H7 (cell line): ENCODE measurements around the gene ARHGAP32. TPM values are rescaled to one million over a fixed set of nuclear protein-coding genes. Genes with fewer than 3 reads are reported as not detected.

ENCODE experiments used
- DNase-seq: peaks from one replicate; pipeline ENCODE4 v3.0.0; 2012
- H3K27me3 ChIP-seq: 2 replicates; pipeline ENCODE4 v1.6.0; 2011; ENCODE audit warnings: mild to moderate bottlenecking, low read length; ENCODE audit not compliant: control insufficient read depth, insufficient read depth
- H3K36me3 ChIP-seq: replicated peaks from 2 replicates; pipeline ENCODE4 v1.5.1; 2011; ENCODE audit warnings: low read length; ENCODE audit not compliant: control insufficient read depth, insufficient read depth
- H3K4me3 ChIP-seq: 2 replicates; pipeline ENCODE4 v1.5.1; 2011; ENCODE audit warnings: low read depth, mild to moderate bottlenecking, control low read depth, low read length, moderate library complexity; ENCODE audit not compliant: insufficient read depth
- total RNA-seq: library from RNA; depleted of rRNA; stranded (reverse); fragments of >200 nt; shearing (Covaris generic); gene quantifications from 2 replicates; pipeline ENCODE4 v1.2.3, GENCODE V29; 2014; rRNA removed

The ARHGAP32 gene
- total RNA-seq: 15.6 and 18.4 TPM in 2 replicates

DNA sequence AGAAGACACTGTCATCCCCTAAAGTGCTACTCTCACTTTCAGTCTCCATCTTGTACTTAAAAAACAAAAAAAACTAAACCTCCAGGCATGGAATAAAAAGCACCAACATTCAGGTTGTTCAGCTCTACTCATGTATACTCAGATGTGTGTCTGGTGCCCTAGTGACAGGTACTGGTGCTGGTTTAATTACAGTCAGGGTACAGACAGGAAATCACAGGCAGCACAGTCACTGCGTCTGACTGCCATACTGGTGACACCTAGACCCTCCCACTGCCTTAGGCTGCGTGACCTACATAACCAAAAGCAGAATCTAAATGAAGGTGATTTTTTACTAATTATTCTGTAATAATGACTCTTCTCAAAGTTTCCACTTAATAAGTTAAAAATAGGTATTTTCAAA is at the start of gene ARHGAP32:
TSS of gene ARHGAP32 (minus strand) at position 176 of the 400 bp plus-strand sequence. CDS start at position 49, 127 bp downstream.
- no peaks in the 10 kb centered on the region for H3K27me3 ChIP-seq
- H3K36me3 ChIP-seq: no peaks in the 10 kb centered on the region
- DNase-seq: no peak
- H3K4me3 ChIP-seq: no peak within 1 kb of the TSS

DNA sequence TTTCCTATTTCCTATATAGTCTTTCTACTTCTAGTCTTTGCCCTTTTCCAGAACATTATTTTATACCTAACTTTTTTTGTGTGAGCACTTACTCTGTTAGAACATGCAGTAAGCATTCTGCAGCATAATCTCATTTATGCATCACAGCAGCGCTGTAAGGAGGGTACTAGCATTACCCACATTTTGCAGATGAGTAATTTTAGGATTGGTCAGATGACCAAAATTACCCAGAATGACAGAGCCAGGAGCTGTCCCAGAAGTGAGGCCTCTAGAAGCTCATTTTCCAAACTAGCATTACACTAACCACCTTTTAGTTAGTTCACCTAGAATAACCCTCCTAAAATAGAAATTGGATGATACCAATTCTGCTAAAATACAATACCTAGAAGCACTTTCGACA is 47.1 kb upstream of the ARHGAP32 start:
- no peak for DNase-seq
- Histone ChIP-seq H3K4me3 (no peak overlapping the region), H3K27me3 (no peaks in the 10 kb centered on the region), H3K36me3 (no peaks in the 10 kb centered on the region)

DNA sequence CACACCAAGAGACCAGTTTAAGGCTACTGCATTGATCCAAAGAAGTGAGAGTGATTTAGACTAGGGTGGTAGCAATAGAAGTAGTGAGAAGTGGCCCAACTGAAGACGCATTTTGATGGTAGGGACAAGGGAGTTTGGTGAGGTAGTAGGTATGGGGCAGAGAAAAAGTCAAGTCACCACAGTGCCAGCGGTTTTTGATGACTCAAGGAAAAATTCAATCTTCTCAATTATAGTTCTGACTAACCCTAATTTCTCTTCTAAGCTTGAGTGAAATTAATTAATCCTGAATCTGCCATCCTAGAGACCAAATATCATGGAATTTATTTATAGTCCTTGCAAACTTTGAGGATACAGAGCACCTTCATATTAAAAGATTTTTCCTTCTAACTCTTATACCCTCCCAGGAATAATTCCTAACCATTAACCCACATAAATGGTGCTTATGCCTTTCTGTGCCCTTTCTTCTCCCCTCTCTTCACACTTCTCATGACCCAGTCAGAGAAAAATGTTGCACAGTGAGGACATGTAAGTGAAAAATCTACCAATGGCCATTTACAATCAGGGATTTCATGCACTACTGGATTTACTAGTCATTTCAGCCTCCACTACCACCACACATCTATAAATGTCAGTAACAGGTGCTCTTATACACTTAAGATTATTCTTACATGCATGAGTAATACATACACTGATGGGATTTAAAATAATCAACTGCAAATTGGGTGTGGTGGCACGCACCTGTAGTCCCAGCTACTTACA is 45.9 kb upstream of the ARHGAP32 start:
- Histone ChIP-seq H3K27me3 (no peaks in the 10 kb centered on the region), H3K36me3 (no peaks in the 10 kb centered on the region), H3K4me3 (no peak overlapping the region)
- no peak for DNase-seq

DNA sequence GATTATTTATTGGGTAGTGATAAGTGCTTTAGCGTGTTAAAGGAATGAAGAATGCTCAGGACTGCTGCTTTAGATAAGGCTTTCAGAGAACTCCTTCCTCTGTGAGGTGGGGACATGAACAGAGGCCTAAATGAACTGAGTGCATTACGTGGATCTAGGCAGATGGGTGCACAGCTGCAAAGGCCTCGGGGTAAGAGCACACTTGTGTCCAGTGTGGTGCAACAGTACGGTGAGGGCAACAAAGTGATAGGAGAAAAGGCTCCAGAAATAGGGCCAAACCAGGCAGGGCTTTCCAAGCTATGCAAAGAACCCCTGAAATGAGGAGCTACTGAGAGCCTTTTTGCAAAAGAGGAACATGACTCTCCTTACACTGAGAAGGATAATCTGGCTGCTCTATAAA is 45.3 kb upstream of the ARHGAP32 start:
- no peak overlapping the region for H3K4me3 ChIP-seq
- no peaks in the 10 kb centered on the region for H3K36me3 ChIP-seq
- H3K27me3 ChIP-seq: no peaks in the 10 kb centered on the region
- no peak for DNase-seq

DNA sequence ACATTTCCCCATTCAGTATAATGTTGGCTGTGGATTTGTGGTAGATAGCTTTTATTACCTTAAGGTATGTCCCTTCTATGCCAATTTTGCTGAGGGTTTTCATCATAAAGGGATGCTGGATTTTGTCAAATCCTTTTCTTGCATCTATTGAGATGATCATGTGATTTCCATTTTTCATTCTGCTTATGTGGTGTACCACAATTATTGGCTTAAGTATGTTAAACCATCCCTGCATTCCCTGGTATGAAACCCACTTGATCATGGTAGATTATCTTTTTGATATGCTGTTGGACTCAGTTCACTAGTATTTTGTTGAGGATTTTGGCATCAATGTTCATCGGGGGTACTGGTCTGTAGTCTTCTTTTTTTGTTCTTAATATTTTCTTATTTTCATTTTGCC is 44.7 kb upstream of the ARHGAP32 start:
- no peak overlapping the region for H3K4me3 ChIP-seq
- H3K36me3 ChIP-seq: no peaks in the 10 kb centered on the region
- H3K27me3 ChIP-seq: no peaks in the 10 kb centered on the region
- no peak for DNase-seq

DNA sequence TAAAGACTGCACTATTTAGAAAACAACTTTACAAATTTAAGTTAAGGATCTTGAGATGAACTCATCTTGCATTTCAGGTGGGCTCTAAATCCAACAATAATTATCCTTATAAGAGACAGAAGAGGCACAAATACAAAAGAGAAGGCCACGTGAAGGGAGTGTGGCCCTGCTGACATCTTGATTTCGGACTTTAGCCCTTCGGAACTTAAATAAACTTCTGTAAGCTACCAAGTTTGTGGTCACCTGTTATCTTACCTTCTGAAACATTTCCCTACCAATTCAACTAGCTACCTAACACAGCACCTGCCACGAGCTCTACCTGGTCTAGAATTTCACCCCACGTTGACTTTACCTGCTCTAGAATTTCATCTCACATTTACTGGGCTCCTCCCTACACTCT is 42.9 kb upstream of the ARHGAP32 start:
- no peak overlapping the region for H3K4me3 ChIP-seq
- DNase-seq: no peak
- no peaks in the 10 kb centered on the region for H3K36me3 ChIP-seq
- no peaks in the 10 kb centered on the region for H3K27me3 ChIP-seq

DNA sequence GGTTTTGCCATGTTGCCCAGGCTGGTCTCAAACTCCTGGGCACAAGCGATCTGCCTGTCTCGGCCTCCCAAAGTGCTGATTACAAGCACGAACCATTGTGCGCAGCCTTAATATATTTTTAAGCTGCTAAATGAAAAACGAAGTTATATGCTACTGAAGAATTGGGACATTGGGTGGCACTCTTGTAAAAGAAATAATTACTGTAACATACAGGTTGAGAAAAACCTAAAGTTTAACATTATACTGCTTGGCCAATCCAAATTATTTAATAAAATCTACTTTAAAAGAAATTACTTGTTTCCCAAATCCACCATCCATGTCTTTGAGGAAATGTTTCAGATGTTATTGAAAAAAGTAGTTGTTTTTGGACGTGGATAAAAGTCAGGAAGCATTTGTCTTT is 37.9 kb upstream of the ARHGAP32 start:
- DNase-seq: no peak
- H3K27me3 ChIP-seq: no peaks in the 10 kb centered on the region
- no peak overlapping the region for H3K4me3 ChIP-seq
- no peaks in the 10 kb centered on the region for H3K36me3 ChIP-seq

DNA sequence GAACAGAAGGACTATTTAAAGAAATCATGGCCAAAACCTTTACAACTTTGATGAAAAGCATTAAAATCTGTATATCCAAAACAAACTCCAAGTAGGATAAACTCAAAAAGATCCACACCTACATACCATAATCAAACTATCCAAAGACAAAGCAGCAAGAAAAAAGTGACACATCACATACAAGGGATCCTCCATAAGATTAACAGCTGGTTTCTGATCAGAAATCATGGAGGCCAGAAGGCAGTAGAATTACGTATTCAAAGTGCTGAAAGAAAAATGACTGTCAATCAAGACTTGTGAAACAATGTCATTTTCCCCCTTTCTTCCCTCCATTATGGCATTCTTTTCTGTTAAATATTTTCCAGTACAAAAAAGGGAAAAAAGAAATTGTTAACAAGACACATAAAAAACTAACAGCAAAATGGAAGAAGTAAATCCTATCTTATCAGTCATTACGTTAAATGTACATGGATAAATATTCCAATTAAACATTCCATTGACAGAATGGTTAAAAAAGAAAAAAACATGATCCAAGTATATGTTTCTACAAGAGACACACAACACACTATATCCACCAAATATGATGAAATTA is 34.2 kb upstream of the ARHGAP32 start:
- no peak for DNase-seq
- Histone ChIP-seq H3K4me3 (no peak overlapping the region), H3K36me3 (no peaks in the 10 kb centered on the region), H3K27me3 (no peaks in the 10 kb centered on the region)

DNA sequence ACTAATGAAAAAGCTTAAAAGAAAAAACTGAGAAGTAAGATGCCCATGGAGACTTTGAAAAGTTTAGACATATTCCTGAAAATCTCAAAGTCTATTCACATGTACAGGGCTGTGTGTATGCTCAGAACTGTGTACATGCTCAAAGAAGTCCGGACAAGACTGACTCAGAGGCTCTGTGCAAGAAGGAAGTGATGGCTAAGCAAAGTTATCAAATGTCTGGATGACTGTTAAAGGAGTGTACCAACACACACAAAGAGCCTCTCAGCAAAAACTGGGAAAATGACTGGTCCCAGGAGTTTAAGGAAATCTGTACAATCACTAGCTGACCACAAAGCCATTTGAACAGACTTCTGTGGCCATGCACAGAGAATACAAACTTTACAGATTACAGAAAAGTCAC is 33.1 kb upstream of the ARHGAP32 start:
- Histone ChIP-seq H3K27me3 (no peaks in the 10 kb centered on the region), H3K36me3 (no peaks in the 10 kb centered on the region), H3K4me3 (no peak overlapping the region)
- DNase-seq: no peak

DNA sequence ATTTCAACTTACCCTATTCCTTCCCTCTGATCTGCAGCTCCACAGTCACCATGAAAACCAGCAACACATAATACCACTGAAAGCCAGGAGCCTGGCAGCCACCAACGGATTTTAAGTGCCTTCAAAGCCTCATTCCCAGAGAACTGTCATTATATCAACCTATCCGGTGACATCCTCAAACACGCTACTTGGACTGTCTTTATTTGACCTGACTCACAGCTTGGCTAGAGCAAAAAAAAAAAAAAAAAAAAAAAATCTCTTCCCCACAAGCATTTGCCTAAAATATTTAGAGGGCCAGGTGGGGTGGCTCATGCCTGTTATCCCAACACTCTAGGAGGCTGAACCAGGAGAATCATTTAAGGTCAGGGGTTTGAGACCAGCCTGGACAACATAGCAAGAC is 32.4 kb upstream of the ARHGAP32 start:
- H3K27me3 ChIP-seq: no peaks in the 10 kb centered on the region
- no peaks in the 10 kb centered on the region for H3K36me3 ChIP-seq
- no peak overlapping the region for H3K4me3 ChIP-seq
- DNase-seq: no peak

DNA sequence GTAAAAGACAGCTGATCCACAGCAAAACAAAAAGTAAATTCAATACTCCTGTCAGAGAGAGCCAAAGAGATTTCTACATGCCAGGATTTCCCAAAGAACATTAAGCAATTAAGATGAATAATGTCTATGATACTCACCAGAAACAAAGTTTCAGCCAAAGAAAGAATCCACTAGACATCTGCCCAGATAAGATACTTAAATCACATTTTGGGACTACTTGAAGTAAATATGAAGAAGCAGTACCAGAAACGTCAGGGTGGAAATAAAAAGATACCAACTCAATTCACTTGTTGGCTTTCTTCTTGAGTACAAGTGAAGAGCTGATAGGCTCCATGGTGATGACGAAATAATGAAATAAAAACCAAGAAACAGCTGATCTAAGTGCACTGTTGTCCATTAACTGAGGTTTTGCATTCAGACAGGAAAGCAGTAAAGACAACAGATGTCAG is 31.6 kb upstream of the ARHGAP32 start:
- no peak overlapping the region for H3K4me3 ChIP-seq
- no peaks in the 10 kb centered on the region for H3K27me3 ChIP-seq
- no peaks in the 10 kb centered on the region for H3K36me3 ChIP-seq
- DNase-seq: no peak

DNA sequence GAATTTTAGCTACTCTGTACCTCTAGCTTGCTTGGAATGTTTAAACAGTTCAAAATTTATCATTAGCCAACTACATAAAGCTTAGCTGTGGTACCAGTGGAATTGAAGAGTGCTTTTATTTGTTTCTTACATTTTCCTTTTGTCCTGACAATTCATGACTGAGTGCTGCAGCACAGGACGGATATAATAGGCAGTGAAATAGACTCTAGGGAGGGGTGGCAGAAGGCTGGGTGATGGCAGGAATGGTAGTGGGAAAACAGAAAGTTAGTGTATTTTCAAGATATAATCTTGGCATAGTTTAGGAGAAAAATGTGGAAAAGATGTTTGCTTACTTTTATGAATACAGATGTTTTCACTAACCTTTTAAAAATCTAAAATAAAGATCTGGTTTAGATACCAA is 31.1 kb upstream of the ARHGAP32 start:
- H3K36me3 ChIP-seq: no peaks in the 10 kb centered on the region
- H3K27me3 ChIP-seq: no peaks in the 10 kb centered on the region
- H3K4me3 ChIP-seq: no peak overlapping the region
- DNase-seq: no peak

DNA sequence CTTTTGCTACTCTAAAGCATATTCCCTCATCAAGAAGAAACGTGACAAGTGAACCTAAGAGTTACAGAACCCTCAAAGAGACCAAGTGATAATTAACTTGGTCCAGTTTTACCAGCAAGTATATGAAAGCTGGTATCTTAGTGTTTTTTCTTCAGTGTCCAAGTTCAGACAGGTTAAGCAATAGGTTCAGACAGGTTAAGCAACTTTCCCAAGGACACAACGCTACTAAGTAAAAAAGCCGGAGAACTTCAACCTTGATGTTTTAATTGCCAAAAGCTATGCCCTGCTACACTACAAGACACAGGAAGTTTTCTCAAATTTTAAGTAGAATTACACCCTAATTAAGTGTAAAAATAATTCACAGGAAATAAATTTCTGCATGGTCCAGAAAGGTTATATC is 30.0 kb upstream of the ARHGAP32 start:
- no peaks in the 10 kb centered on the region for H3K36me3 ChIP-seq
- H3K27me3 ChIP-seq: no peaks in the 10 kb centered on the region
- DNase-seq: no peak
- no peak overlapping the region for H3K4me3 ChIP-seq

DNA sequence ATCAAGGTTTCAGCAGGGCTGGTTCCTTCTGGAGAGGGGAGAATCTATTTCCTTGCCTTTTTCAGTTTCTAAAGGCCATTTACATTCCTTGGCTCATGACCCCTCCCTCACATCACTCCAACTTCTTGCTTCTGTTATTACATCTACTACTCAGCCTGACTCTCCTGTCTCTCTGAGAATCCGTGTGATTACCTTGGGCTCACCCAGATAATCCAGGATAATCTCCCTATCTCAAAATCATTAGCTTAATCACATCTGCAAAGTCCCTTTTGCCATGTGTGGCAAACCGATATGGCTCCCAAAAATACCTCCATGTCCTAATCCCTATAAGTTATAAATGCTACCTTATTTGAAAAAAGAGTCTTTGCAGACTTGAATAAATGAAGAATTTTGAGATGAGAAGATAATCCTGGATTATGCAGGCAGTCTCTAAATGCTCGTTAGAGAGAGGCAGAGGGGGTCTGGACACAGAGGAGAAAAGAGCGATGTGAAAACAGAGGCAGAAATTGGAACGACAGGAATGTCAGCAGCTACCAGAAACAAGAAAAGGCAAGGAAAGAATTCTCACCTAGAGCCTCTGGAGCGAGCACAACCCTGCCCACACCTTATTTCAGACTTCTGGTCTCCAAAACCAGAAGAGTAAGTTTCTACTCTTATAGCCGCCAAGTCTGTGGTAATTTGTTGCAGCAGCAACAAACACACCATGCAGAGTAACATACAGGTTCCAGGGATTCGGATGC is 23.6 kb upstream of the ARHGAP32 start:
- DNase-seq: no peak
- no peaks in the 10 kb centered on the region for H3K27me3 ChIP-seq
- H3K36me3 ChIP-seq: no peaks in the 10 kb centered on the region
- no peak overlapping the region for H3K4me3 ChIP-seq

DNA sequence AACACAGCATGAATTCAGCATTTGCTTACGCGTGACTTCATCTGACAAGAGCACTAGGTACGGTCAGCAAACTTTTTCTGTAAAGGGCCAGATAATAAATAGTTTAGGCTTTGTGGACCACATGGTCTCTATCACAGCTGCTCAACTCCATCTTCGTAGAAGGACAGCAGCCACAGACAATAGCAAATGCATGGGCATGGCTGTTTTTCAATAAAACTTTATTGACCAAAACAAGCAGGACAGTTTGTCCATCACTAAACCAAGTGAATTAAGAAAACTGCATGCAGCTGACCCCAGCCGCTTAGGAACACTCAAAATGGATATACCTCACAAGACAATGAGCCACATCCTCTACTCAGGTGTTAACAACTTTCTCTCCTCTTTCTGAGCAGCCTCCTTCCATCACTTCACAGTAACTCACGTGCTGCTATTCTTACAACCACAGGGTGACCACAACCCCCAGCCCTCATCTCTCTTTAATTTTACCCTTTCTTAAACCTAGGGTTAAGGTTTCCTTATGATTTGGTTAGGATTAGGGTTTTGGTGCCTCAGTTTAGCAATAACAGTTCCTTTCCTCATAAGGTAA is 22.7 kb upstream of the ARHGAP32 start:
- DNase-seq: no peak
- Histone ChIP-seq H3K4me3 (no peak overlapping the region), H3K27me3 (no peaks in the 10 kb centered on the region), H3K36me3 (no peaks in the 10 kb centered on the region)
